CD14-positive monocyte (primary cell): Measurements from ENCODE around the gene LPCAT1. TPM values are rescaled to one million over a fixed set of nuclear protein-coding genes. Genes with fewer than 3 reads are reported as not detected.

Experiments used
- DNase-seq, 3 donors: peaks; one replicate each; pipeline ENCODE4 v3.0.0-alpha.2; 2011 to 2022
- H2AFZ ChIP-seq: 2 replicates; pipeline ENCODE4 v1.6.0; 2012; ENCODE audit warnings: mild to moderate bottlenecking, low read depth, low read length, inconsistent platforms; ENCODE audit not compliant: insufficient read depth, poor library complexity, severe bottlenecking
- H3K27ac ChIP-seq, 2 donors: 1 replicate in 1 of 2; 2 replicates in 1 of 2; pipeline ENCODE4 v1.5.1; 2012 to 2013; ENCODE audit warnings: low read length in 2 of 2, control low read depth in 1 of 2, inconsistent platforms in 1 of 2, low read depth in 1 of 2, mild to moderate bottlenecking in 1 of 2
- H3K27me3 ChIP-seq, 2 donors: one replicate each; pipeline versions ENCODE4 v1.6.0 to v1.6.1; 2011 to 2013; ENCODE audit warnings: low read length in 2 of 2; ENCODE audit not compliant: control insufficient read depth in 2 of 2, insufficient read depth in 2 of 2
- H3K36me3 ChIP-seq, 2 donors: replicated peaks in 1 of 2; 1 replicate in 1 of 2; 2 replicates in 1 of 2; pipeline versions ENCODE4 v1.5.1 to v1.6.1; 2012 to 2013; ENCODE audit warnings: low read length in 2 of 2, control low read depth in 1 of 2, inconsistent platforms in 1 of 2, mild to moderate bottlenecking in 1 of 2; ENCODE audit not compliant: insufficient read depth in 2 of 2, control insufficient read depth in 1 of 2
- H3K4me1 ChIP-seq, 2 donors: 1 replicate in 1 of 2; 2 replicates in 1 of 2; pipeline versions ENCODE4 v1.5.1 to v1.6.1; 2012 to 2013; ENCODE audit warnings: low read length in 2 of 2, control low read depth in 1 of 2, inconsistent platforms in 1 of 2, mild to moderate bottlenecking in 1 of 2, moderate library complexity in 1 of 2; ENCODE audit not compliant: insufficient read depth in 2 of 2, control insufficient read depth in 1 of 2
- H3K4me2 ChIP-seq: replicated peaks from 2 replicates; pipeline ENCODE3; 2012; ENCODE audit warnings: low read length, moderate library complexity, mild to moderate bottlenecking; ENCODE audit not compliant: poor library complexity, severe bottlenecking; ENCODE audit errors: extremely low read depth
- H3K4me3 ChIP-seq, 3 experiments: fragments of 200-600 bp in 1 of 3; sonication (generic) in 1 of 3; replicated peaks in 1 of 3; 1 replicate in 2 of 3; 2 replicates in 1 of 3; pipeline ENCODE4 v1.5.1; 2011 to 2013; ENCODE audit warnings: low read length in 3 of 3, mild to moderate bottlenecking in 3 of 3, control low read depth in 2 of 3, low read depth in 2 of 3, inconsistent platforms in 1 of 3, moderate library complexity in 1 of 3
- H3K79me2 ChIP-seq: 2 replicates; pipeline ENCODE4 v1.6.0; 2012; ENCODE audit warnings: mild to moderate bottlenecking, control low read depth, inconsistent platforms, low read length, moderate library complexity; ENCODE audit not compliant: insufficient read depth
- H3K9ac ChIP-seq: 2 replicates; pipeline ENCODE4 v1.6.0; 2017; ENCODE audit warnings: low read length, mild to moderate bottlenecking; ENCODE audit not compliant: insufficient read depth, poor library complexity, severe bottlenecking
- H3K9me3 ChIP-seq, 2 donors: replicated peaks in 1 of 2; 1 replicate in 1 of 2; 2 replicates in 1 of 2; pipeline versions ENCODE4 v1.5.1 to v1.6.1; 2012 to 2013; ENCODE audit warnings: low read length in 2 of 2, control low read depth in 1 of 2; ENCODE audit not compliant: control insufficient read depth in 1 of 2, insufficient read depth in 1 of 2
- H4K20me1 ChIP-seq: 2 replicates; pipeline ENCODE4 v1.6.0; 2012; ENCODE audit warnings: mild to moderate bottlenecking, low read length, control low read depth, moderate library complexity; ENCODE audit not compliant: insufficient read depth
- H3K27ac Mint-ChIP-seq, 7 donors: one replicate each; pipeline ENCODE4 v1.8.0; 2020; ENCODE audit warnings: mild to moderate bottlenecking in 7 of 7, mixed read lengths in 7 of 7, moderate library complexity in 6 of 7, inconsistent platforms in 2 of 7
- H3K27me3 Mint-ChIP-seq, 3 donors: one replicate each; pipeline ENCODE4 v1.8.0; 2021 to 2022; ENCODE audit warnings: low read depth in 3 of 3, mild to moderate bottlenecking in 3 of 3, mixed read lengths in 3 of 3, moderate library complexity in 3 of 3, inconsistent platforms in 1 of 3
- H3K36me3 Mint-ChIP-seq, 2 donors: one replicate each; pipeline ENCODE4 v1.8.0; 2020; ENCODE audit warnings: mixed read lengths in 2 of 2, inconsistent platforms in 1 of 2, mild to moderate bottlenecking in 1 of 2
- H3K4me1 Mint-ChIP-seq: one replicate; pipeline ENCODE4 v1.8.0; 2020; ENCODE audit warnings: mild to moderate bottlenecking, mixed read lengths
- H3K4me3 Mint-ChIP-seq, 2 donors: one replicate each; pipeline ENCODE4 v1.8.0; 2020; ENCODE audit warnings: mild to moderate bottlenecking in 2 of 2, mixed read lengths in 2 of 2, moderate library complexity in 1 of 2
- H3K9me3 Mint-ChIP-seq, 7 donors: one replicate each; pipeline ENCODE4 v1.8.0; 2020 to 2022; ENCODE audit warnings: mixed read lengths in 7 of 7, mild to moderate bottlenecking in 6 of 7, moderate library complexity in 6 of 7, inconsistent platforms in 2 of 7
- WGBS: methylation state at CpG from one replicate; pipeline ENCODE4 v1.1.5; 2013; ENCODE audit warnings: missing lambda C conversion rate; ENCODE audit not compliant: insufficient coverage; 5-methylcytosine and 5-hydroxymethylcytosine counted together
- intact Hi-C, 2 donors: fragments of 100-400 bp; cut with micrococcal nuclease; formaldehyde crosslinking; loops; one replicate each; pipeline versions ENCODE4 v1.15.0 to v1.15.1; 2023
- polyA plus RNA-seq, 3 donors: library from polyadenylated mRNA; depleted of rRNA in 1 of 3; unstranded in 2 of 3; stranded (reverse) in 1 of 3; fragments of 300-500 nt in 2 of 3; fragments of >200 nt in 1 of 3; fragmentation: Illumina TruSeq in 2 of 3; gene quantifications; 1 replicate in 2 of 3; 2 replicates in 1 of 3; pipeline ENCODE4 v1.2.3, GENCODE V29; 2012 to 2021
- TF ChIP-seq, protein P1 (sequence below): fragments of 200-600 bp; IDR thresholded peaks from one replicate; pipeline ENCODE4 v1.8.0; 2022; ENCODE audit warnings: antibody characterized with exemption, mild to moderate bottlenecking

The LPCAT1 gene
- polyA plus RNA-seq, 3 donors: 34.1 to 53.9 (median 34.8) TPM

DNA sequence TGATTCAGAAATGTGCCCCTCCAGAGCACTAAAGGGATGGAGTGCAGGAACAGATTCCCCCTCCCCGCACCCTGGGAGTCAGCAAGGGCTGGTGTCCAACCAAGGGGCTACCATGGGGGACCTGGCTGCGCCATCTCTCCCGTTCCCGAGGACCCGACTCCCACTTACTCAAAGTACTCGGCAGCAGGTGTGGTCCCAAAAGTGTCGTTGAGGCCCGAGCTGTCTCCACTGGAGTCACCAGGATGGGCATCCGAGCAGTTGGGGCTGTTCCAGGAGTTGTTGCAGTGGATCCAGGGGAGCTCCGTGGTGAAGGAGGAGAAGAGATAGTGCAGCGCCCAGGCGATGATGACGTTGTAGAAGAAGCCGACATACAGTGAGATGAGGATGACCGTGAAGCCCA is 91.5 kb downstream of the LPCAT1 start:
- Histone ChIP-seq H3K4me1 (no peaks in the 10 kb centered on the region), H3K4me3 (no peak overlapping the region), H4K20me1 (no peaks in the 10 kb centered on the region), H3K36me3 (no peaks in the 10 kb centered on the region), H2AFZ (no peak overlapping the region), H3K9ac (no peak overlapping the region), H3K9me3 (peaks cover 54 to 62% of the 10 kb centered on the region in 2 donors), H3K79me2 (no peaks in the 10 kb centered on the region), H3K4me2 (no peak overlapping the region), H3K27me3 (no peaks in the 10 kb centered on the region), H3K27ac (no peak overlapping the region)
- H3K27me3 Mint-ChIP-seq: peaks cover 0 to 6% (median 4%) of the 10 kb centered on the region in 3 donors
- TF ChIP-seq, protein P1, sequence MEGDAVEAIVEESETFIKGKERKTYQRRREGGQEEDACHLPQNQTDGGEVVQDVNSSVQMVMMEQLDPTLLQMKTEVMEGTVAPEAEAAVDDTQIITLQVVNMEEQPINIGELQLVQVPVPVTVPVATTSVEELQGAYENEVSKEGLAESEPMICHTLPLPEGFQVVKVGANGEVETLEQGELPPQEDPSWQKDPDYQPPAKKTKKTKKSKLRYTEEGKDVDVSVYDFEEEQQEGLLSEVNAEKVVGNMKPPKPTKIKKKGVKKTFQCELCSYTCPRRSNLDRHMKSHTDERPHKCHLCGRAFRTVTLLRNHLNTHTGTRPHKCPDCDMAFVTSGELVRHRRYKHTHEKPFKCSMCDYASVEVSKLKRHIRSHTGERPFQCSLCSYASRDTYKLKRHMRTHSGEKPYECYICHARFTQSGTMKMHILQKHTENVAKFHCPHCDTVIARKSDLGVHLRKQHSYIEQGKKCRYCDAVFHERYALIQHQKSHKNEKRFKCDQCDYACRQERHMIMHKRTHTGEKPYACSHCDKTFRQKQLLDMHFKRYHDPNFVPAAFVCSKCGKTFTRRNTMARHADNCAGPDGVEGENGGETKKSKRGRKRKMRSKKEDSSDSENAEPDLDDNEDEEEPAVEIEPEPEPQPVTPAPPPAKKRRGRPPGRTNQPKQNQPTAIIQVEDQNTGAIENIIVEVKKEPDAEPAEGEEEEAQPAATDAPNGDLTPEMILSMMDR: no peak
- no peaks in the 10 kb centered on the region for H3K4me1 Mint-ChIP-seq
- DNase-seq: no peak
- H3K27ac Mint-ChIP-seq: no peak overlapping the region
- intact Hi-C loops: no loop called here
- peaks cover 35 to 65% (median 58%) of the 10 kb centered on the region in 7 donors for H3K9me3 Mint-ChIP-seq
- no peak overlapping the region for H3K4me3 Mint-ChIP-seq
- no peaks in the 10 kb centered on the region for H3K36me3 Mint-ChIP-seq
- 96% methylated on average over 7 of the region's 15 CpGs for WGBS

DNA sequence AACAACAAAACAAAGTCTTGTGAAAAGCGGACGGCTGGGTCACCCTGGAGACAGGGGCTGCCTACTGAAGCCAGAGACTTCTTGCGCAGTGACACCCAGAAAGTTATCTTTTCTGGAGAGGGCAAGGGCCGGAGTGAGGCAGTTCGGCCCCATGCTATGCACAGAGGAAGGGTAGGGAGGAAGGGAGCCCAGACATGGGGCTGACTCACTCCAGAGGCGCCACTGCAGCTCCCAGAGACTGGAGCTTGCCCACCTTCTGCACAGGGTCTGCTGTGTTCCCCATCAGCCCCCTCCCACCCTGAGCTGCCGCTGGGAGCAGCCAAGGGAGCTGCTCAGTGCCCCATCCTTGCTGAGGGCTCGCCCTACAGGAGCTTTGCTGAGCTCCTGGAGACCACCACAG is 91.9 kb downstream of the LPCAT1 start:
- Histone ChIP-seq H3K9me3 (peaks cover 58 to 62% of the 10 kb centered on the region in 2 donors), H3K4me3 (no peak overlapping the region), H3K36me3 (no peaks in the 10 kb centered on the region), H3K4me1 (no peaks in the 10 kb centered on the region), H3K79me2 (no peaks in the 10 kb centered on the region), H3K27ac (no peak overlapping the region), H4K20me1 (no peaks in the 10 kb centered on the region), H3K4me2 (no peak overlapping the region), H3K9ac (no peak overlapping the region), H3K27me3 (no peaks in the 10 kb centered on the region), H2AFZ (no peak overlapping the region)
- 100% methylated on average over 2 of the region's 8 CpGs for WGBS
- intact Hi-C loops: no loop called here
- Mint-ChIP-seq H3K4me1 (no peaks in the 10 kb centered on the region), H3K4me3 (no peak overlapping the region), H3K27me3 (peaks cover 0 to 4% (median 2%) of the 10 kb centered on the region in 3 donors), H3K36me3 (no peaks in the 10 kb centered on the region), H3K27ac (no peak overlapping the region), H3K9me3 (peaks cover 38 to 67% (median 62%) of the 10 kb centered on the region in 7 donors)
- TF ChIP-seq, protein P1: no peak
- no peak for DNase-seq
